Fibroblast of mammary gland (primary cell): ENCODE results near the gene ARHGAP44.
"Not testable (repeated sequence)": the region's sequence is repeated elsewhere in the genome, so short reads cannot be mapped to it uniquely, and the experiment has no call there.

Source experiments
- DNase-seq: peaks from one replicate; pipeline ENCODE4 v3.0.0-alpha.2; 2010; ENCODE audit warnings: low read depth
- H3K4me3 ChIP-seq: 2 replicates; pipeline ENCODE4 v1.5.1; 2011; ENCODE audit warnings: low read depth, mild to moderate bottlenecking, low read length, moderate library complexity; ENCODE audit not compliant: control insufficient read depth
- TF ChIP-seq, protein P1 (sequence below): conservative IDR thresholded peaks from 2 replicates; pipeline ENCODE4 v1.5.1; 2011; ENCODE audit warnings: low read depth, low read length, inconsistent platforms; ENCODE audit not compliant: control insufficient read depth, insufficient read depth

ARHGAP44 gene

DNA sequence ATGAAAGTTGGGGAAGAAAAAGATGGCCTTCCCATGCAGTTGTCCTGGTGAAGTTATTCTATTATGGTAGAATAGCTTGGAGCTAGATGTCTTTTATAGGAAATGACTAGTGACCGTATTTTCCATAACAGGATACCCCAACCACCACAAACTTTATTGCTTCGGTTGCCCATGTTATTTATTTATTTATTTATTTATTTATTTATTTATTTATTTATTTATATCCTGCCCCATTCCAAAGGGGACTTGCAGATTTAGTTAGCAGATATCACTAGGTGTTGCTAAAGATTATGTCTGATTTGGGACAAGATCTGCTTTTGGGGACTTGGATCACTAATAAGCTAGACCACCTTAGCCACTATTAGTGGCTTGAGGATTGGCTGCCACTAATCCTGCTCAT is 68.3 kb downstream of the ARHGAP44 start:
- no peak for DNase-seq
- TF ChIP-seq, protein P1, sequence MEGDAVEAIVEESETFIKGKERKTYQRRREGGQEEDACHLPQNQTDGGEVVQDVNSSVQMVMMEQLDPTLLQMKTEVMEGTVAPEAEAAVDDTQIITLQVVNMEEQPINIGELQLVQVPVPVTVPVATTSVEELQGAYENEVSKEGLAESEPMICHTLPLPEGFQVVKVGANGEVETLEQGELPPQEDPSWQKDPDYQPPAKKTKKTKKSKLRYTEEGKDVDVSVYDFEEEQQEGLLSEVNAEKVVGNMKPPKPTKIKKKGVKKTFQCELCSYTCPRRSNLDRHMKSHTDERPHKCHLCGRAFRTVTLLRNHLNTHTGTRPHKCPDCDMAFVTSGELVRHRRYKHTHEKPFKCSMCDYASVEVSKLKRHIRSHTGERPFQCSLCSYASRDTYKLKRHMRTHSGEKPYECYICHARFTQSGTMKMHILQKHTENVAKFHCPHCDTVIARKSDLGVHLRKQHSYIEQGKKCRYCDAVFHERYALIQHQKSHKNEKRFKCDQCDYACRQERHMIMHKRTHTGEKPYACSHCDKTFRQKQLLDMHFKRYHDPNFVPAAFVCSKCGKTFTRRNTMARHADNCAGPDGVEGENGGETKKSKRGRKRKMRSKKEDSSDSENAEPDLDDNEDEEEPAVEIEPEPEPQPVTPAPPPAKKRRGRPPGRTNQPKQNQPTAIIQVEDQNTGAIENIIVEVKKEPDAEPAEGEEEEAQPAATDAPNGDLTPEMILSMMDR = no peak
- no peak overlapping the region for H3K4me3 ChIP-seq

DNA sequence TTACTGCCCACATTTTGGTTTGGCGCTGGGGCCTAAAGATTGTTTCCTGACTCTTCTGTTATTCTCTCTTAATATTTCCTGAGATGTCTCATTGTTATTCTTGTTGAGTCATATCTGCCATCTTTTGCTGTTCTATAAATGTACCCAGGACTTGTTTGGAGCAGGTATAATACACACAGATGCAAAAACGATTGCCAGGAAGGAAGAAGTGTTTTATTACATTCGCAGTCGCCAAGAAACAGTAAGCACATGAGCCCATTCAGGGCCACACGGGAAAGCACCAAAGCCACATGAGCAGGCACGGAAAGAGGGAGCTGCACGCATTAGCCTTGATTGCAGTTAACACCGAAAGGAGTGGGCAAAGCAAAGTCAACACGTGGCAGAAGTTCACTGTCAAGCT is 70.2 kb downstream of the ARHGAP44 start:
- DNase-seq = peak; percentile 28
- H3K4me3 ChIP-seq = no peak overlapping the region
- TF ChIP-seq, protein P1 = no peak

DNA sequence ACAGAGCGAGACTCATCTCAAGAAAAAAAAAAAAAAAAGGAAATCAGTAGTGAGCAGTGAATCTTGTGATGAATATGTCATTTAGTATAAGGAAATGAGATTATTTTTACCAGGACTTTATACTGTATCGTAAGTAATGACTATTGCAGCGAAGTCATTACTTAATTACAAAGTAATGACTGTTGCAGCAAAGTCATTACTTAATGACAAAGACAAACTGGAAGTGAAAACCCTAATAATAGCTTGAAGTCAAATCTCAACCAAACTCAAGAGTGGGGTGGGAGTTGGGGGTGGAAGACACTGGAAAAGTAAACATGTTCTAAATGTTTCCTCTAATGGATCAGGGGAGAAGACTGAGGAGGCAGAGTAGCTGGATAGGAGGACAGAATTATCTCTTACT is 76.5 kb downstream of the ARHGAP44 start:
- TF ChIP-seq, protein P1 = no peak
- no peak for DNase-seq
- no peak overlapping the region for H3K4me3 ChIP-seq

DNA sequence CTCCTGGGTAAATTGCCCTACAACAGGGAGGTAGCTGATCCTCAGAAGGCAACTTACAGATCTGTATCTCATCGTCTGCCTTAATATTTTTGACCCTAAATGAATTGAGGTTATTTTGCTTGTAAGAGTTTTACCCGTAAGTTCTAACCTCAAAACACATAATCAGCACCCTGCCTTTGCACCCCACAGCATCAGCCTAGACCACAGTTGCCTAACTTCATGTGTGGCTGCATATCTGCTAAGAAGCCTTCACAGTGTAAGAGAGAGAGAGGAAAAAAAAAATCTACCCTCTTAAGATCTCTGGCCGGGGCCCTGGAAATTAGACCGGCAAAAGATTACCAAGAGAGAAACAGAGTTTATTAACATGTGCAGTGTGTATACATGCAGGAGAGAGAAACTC is 76.9 kb downstream of the ARHGAP44 start:
- H3K4me3 ChIP-seq = no peak overlapping the region
- TF ChIP-seq, protein P1 = no peak
- no peak for DNase-seq

DNA sequence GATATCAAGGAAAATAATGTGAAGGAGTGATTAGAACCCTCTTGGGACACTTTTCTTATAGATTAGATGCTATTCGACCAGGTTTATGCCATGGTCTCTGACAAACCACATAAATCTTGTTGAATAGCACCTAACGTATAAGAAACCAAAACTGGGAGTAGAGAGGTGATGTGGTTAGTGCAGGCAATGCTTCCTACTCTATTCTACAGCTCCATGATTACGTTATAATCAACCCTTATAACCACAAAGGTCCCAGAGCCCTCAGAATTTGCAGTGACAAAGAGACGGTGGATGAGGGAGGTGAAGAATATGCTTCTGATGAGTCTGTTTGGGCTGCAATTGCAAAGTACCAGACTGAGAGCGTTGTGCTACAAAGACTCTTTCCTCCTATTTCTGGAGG is 78.4 kb downstream of the ARHGAP44 start:
- TF ChIP-seq, protein P1 = no peak
- H3K4me3 ChIP-seq = no peak overlapping the region
- no peak for DNase-seq

DNA sequence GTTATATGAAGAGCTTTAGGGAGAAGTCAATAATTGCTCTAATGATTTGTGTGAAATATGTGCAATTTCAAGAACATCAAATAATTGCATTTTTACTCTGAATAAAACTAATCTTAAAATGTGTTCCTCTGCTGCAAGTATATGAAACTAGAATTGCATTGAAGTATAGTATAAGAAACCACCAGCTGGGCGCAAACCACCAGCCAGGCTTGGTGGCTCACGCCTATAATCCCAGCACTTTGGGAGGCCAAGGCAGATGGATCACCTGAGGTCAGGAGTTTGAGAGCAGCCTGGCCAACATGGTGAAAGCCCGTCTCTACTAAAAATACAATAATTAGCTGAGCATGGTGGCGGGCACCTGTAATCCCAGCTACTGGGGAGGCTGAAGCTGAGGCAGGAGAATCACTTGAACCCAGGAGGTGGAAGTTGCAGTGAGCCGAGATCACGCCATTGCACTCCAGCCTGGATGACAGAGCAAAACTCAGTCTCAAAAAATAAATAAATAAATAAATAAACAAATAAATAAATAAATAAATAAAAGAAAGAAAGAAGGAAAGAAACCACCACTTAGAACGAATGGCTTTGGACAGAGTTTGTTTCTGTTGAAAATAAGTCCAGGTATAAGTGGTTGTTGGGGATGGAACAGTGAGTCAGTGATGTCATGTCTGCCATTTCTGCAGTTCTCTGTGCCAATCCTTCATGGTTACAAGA is 84.3 kb downstream of the ARHGAP44 start:
- H3K4me3 ChIP-seq = not testable (repeated sequence)

DNA sequence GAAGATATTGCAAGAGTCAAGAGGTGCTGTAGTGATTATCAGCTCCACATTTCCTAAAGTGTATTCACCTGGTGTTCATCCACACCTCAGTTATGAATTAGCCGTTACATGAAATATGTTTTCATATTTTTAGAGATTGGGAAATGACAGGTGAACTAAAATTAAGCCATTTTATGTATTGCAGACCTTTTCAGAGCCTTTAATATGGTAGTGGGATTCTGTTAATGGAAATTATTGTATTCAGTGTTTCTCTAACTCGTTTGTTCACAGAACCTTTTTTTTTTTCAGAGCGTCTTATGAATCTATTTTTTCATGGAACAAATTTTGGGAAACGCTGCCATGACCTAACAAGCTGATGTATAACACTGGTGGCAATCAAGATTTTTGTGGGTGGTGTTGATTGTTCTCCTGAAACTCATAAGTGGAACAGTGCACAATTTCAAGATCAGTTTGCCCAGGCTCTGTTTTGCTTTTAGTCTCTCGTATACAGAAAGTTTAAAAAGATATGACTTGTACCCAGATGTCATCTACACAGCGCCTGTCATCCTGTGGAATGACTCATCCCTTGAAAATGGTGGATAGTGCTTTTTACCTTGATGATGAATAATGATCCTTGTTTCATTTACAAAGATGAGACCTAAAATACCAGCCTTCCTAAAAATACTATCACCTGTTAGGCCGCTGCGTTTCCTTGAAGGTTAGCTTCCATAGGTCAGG is 88.8 kb downstream of the ARHGAP44 start:
- no peak overlapping the region for H3K4me3 ChIP-seq
- TF ChIP-seq, protein P1 = no peak
- no peak for DNase-seq

More for the DNA sequence above, 84.3 kb downstream of the ARHGAP44 start:
- DNase-seq = not testable (repeated sequence)

DNA sequence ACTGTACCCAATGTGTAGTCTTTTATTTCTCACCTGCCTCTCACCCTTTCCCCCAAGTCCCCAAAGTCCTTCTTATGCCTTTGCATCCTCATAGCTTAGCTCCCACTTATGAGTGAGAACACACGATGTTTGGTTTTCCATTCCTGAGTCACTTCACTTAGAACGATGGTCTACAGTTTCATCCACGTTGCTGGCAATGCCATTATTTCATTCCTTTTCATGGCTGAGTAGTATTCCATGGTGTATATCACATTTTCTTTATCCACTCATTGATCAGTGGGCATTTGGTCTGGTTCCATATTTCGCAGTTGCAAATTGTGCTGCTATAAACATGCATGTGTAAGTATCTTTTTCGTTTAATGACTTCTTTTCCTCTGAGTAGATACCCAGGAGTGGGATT is 89.8 kb downstream of the ARHGAP44 start:
- not testable (repeated sequence) for DNase-seq, H3K4me3 ChIP-seq
